HFF-Myc (cell line): ENCODE results near the gene EXD3.

Source experiments
- DNase-seq: peaks from one replicate; pipeline ENCODE4 v3.0.0-alpha.2; 2011; ENCODE audit warnings: low read depth; ENCODE audit errors: extremely low read depth
- H3K4me3 ChIP-seq: replicated peaks from 2 replicates; pipeline ENCODE4 v1.5.1; 2011; ENCODE audit warnings: low read depth, mild to moderate bottlenecking, control low read depth, low read length
- CTCF ChIP-seq: IDR thresholded peaks from 2 replicates; pipeline ENCODE4 v1.5.1; 2012; ENCODE audit warnings: mild to moderate bottlenecking, low read depth, low read length, control low read depth; ENCODE audit errors: missing control alignments

EXD3 gene

GRCh38 chr9:137308057-137308619 is 114.8 kb downstream of the EXD3 start:
- TF ChIP-seq CTCF: no peak
- no peak for DNase-seq

GRCh38 chr9:137307255-137308056 is 115.5 kb downstream of the EXD3 start:
- H3K4me3 ChIP-seq: no peak overlapping the region
- no peak for DNase-seq
- no peak for TF ChIP-seq CTCF

More at GRCh38 chr9:137308057-137308619, 114.8 kb downstream of the EXD3 start:
- no peak overlapping the region for H3K4me3 ChIP-seq

GRCh38 chr9:137306850-137307254 is 116.1 kb downstream of the EXD3 start:
- DNase-seq: no peak
- TF ChIP-seq CTCF: no peak
- H3K4me3 ChIP-seq: no peak overlapping the region

DNA sequence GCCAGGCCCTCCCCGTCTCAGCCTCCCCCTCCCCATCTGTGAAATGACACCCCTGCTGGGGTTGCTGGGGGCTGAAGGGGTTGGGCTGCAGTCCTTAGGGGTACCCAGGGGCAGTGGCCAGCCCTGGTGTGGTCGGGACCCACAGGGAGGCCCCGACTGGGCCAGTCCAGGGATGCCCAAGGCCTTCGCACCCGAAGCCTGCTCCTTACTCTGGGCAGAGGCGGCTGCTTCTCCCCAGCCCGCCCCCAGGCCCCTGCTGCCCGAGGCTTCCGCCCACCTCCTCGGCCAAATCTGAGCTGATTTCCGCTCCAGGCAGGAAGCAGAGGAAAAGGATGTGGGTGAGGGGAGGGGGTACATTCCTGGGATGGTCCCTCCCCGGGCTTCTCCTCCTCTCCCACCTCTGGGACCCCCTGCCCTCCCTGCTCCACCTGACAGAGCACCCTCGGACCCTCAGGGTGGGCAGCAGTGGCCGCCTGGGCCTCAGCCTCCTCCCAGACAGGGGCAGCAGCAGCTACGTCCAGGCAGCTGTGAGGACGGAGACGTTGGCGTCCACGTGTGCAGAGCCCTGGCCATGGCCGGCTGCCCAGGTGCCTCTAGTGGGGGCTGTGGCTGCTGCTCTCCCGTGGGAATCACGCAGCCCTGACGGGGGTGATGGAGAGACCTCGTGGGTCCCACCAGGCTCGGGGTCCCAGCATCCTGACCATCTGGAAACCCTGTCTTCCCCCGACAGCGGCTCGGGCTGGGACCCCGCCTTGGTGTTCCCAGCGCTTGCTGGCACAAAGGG is 116.7 kb downstream of the EXD3 start:
- no peak for TF ChIP-seq CTCF
- no peak for DNase-seq

DNA sequence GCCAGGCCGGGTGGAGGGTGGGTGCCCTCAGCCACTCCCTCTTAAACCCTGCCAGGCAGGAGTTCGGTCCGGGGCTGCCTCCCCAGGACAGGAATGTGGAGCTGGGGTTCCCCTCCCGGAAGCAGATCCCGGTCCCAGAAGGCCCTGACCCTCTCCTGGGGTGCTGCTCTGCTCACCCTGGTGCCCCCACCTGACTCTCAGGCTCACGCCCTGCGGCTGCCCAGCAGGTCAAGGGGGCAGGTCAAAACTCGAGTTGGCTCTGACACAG is 117.2 kb downstream of the EXD3 start:
- no peak for TF ChIP-seq CTCF
- no peak overlapping the region for H3K4me3 ChIP-seq
- no peak for DNase-seq

More for the DNA sequence above, 116.7 kb downstream of the EXD3 start:
- no peak overlapping the region for H3K4me3 ChIP-seq

GRCh38 chr9:137305060-137305797 is 117.7 kb downstream of the EXD3 start:
- no peak overlapping the region for H3K4me3 ChIP-seq
- DNase-seq: no peak
- TF ChIP-seq CTCF: peak; percentile 7
